HepG2 (cell line): ENCODE data around the gene MEG3. TPM values are rescaled to one million over a fixed set of nuclear protein-coding genes. Genes with fewer than 3 reads are reported as not detected.

Experiments
- FOSL2 ChIP-seq: sonication (generic); formaldehyde crosslinking; IDR thresholded peaks from 2 replicates; pipeline ENCODE4 v1.4.0; 2020; ENCODE audit warnings: missing genetic modification reagents
- FOXA1 ChIP-seq, 2 experiments: fragments of 450-650 bp in 1 of 2; sonication (generic) in 1 of 2; formaldehyde crosslinking in 1 of 2; IDR thresholded peaks; 2 replicates each; pipeline versions ENCODE4 v1.4.0 to v1.6.1; 2016 to 2020; ENCODE audit warnings: missing genetic modification reagents in 1 of 2
- FOXK2 ChIP-seq: fragments of 450-650 bp; IDR thresholded peaks from 2 replicates; pipeline ENCODE4 v1.6.1; 2016
- TBX3 ChIP-seq: fragments of 450-650 bp; IDR thresholded peaks from 2 replicates; pipeline ENCODE4 v1.6.1; 2017; ENCODE audit warnings: antibody characterized with exemption, mild to moderate bottlenecking, inconsistent platforms, borderline replicate concordance
- ZNF24 ChIP-seq: fragments of 450-650 bp; IDR thresholded peaks from 2 replicates; pipeline ENCODE4 v1.6.1; 2017; ENCODE audit warnings: antibody characterized with exemption, mild to moderate bottlenecking
- ZNF646 ChIP-seq: sonication (generic); formaldehyde crosslinking; IDR thresholded peaks from 2 replicates; pipeline ENCODE4 v1.9.0; 2021; ENCODE audit warnings: mild to moderate bottlenecking, missing genetic modification reagents
- polyA plus RNA-seq, 8 experiments: library from polyadenylated mRNA; depleted of rRNA in 3 of 8; stranded (reverse) in 7 of 8; unstranded in 1 of 8; fragments of >200 nt; fragmentation: Illumina TruSeq in 4 of 8; extraction: Trizol in 4 of 8; gene quantifications; 2 replicates each; pipeline versions ENCODE4 v1.2.1 to v1.2.3, GENCODE V29; 2011 to 2016; ENCODE audit warnings: low read depth in 4 of 8, missing spikeins in 1 of 8, mixed read lengths in 1 of 8; ENCODE audit not compliant: insufficient read depth in 1 of 8
- total RNA-seq, 5 experiments: library from RNA; depleted of rRNA; stranded (reverse); fragments of >200 nt; fragmentation: Illumina TruSeq; extraction: Trizol; gene quantifications; 2 replicates each; pipeline ENCODE4 v1.2.3, GENCODE V29; 2016; ENCODE audit warnings: low read depth in 1 of 5
- TF ChIP-seq, protein P1 (sequence below): sonication (generic); formaldehyde crosslinking; IDR thresholded peaks from 2 replicates; pipeline ENCODE4 v1.8.0; 2022; ENCODE audit warnings: mild to moderate bottlenecking, missing genetic modification reagents; ENCODE audit not compliant: insufficient replicate concordance

The MEG3 gene
- total and polyA plus RNA-seq, 2 of the 13 experiments (the other 11 are each of a cell fraction or from before 2014, with no cell fraction given): 0.17 TPM; not detected in 1

DNA sequence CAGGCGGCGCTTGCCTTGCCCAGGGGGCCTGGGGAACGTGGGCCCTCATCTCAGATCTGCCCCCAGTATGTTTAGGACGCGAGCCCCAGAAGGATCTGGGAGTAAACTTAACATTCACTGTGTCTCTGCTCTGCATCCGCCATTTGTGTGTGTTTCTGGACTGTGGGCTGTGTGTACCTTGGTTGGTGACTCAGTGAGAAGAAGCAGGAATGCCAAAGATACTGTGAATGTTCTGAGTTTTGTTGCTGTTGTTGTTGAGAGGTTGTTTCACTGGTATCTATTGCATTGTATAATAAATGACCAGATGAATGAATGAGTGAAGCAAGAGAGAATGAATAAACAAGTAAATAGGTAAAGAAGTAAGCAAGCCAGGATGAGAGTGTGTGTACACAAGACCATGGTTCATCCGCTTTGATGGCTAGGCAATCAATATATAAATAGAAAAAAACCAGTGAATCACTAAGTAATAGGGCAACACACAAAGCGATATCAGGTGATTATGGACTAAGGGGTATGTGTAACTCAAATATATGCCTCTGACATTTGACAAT lies 20.5 kb downstream of the MEG3 start (continued):
- TF ChIP-seq ZNF646 (peak; percentile 29; the same call in 1 of the 2 replicates), FOXK2 (peak; percentile 48; the same call in 1 of the 2 replicates), TBX3 (peak; percentile 44; the same call in 1 of the 2 replicates), FOSL2 (CRISPR knock-in tag) (peak; percentile 64), FOXA1 (IDR thresholded peaks at IDR 0.05) (peak; percentile 72), FOXA1 (CRISPR knock-in tag; IDR thresholded peaks at IDR 0.05) (no peak), ZNF24 (peak; percentile 90)
- TF ChIP-seq, protein P1, sequence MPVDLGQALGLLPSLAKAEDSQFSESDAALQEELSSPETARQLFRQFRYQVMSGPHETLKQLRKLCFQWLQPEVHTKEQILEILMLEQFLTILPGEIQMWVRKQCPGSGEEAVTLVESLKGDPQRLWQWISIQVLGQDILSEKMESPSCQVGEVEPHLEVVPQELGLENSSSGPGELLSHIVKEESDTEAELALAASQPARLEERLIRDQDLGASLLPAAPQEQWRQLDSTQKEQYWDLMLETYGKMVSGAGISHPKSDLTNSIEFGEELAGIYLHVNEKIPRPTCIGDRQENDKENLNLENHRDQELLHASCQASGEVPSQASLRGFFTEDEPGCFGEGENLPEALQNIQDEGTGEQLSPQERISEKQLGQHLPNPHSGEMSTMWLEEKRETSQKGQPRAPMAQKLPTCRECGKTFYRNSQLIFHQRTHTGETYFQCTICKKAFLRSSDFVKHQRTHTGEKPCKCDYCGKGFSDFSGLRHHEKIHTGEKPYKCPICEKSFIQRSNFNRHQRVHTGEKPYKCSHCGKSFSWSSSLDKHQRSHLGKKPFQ (CRISPR knock-in tag): no peak
